ENCODE results near the gene DBP.

GRCh38 chr19:48591021-48591420 is 46.2 kb downstream of the DBP start:
- TF ChIP-seq EZH2 (IDR thresholded peaks at IDR 0.05; ENCODE audit: insufficient read depth, poor library complexity, severe bottlenecking) (no peak), EZH2phosphoT487 (IDR thresholded peaks at IDR 0.05; ENCODE audit: insufficient read depth, low read depth) (no peak)

All from GM23248 (cell line).